RWPE2 (cell line): ENCODE data around the gene HIPK2.

Experiments used
- ATAC-seq: fragments of 200-7000 bp; cut with Tn5 transposase; 3 replicates; pipeline ENCODE4 v1.9.1; 2021; ENCODE audit warnings: low read depth
- DNase-seq: peaks from one replicate; pipeline ENCODE4 v3.0.0-alpha.2; 2020; ENCODE audit warnings: low spot score
- H3K27ac ChIP-seq: fragments of 450-650 bp; 2 replicates; pipeline ENCODE4 v1.5.1; 2017; ENCODE audit warnings: mild to moderate bottlenecking; ENCODE audit not compliant: poor library complexity, severe bottlenecking
- H3K27me3 ChIP-seq: fragments of 250-450 bp; sonication (Bioruptor Pico); 2 replicates; pipeline ENCODE4 v1.5.1; 2021; ENCODE audit warnings: mild to moderate bottlenecking, moderate library complexity; ENCODE audit not compliant: insufficient read depth, poor library complexity, severe bottlenecking
- H3K36me3 ChIP-seq: fragments of 250-450 bp; sonication (Bioruptor Pico); 2 replicates; pipeline ENCODE4 v1.5.1; 2020; ENCODE audit warnings: low read depth, mild to moderate bottlenecking, moderate library complexity
- H3K4me1 ChIP-seq: fragments of 250-450 bp; sonication (Bioruptor Pico); 2 replicates; pipeline ENCODE4 v1.5.1; 2021; ENCODE audit warnings: mild to moderate bottlenecking, moderate library complexity; ENCODE audit not compliant: insufficient read depth, poor library complexity, severe bottlenecking
- H3K4me3 ChIP-seq: fragments of 250-450 bp; sonication (Bioruptor Pico); 2 replicates; pipeline ENCODE4 v1.5.1; 2021; ENCODE audit warnings: mild to moderate bottlenecking, moderate library complexity; ENCODE audit not compliant: severe bottlenecking
- H3K9me3 ChIP-seq: fragments of 250-450 bp; sonication (Bioruptor Pico); 2 replicates; pipeline ENCODE4 v1.5.1; 2021; ENCODE audit warnings: mild to moderate bottlenecking, moderate library complexity; ENCODE audit not compliant: severe bottlenecking
- TF ChIP-seq, protein P1 (sequence below): fragments of 450-650 bp; IDR thresholded peaks from one replicate; pipeline ENCODE4 v1.5.1; 2017; ENCODE audit warnings: mild to moderate bottlenecking, moderate library complexity; ENCODE audit not compliant: poor library complexity, severe bottlenecking

The HIPK2 gene

DNA sequence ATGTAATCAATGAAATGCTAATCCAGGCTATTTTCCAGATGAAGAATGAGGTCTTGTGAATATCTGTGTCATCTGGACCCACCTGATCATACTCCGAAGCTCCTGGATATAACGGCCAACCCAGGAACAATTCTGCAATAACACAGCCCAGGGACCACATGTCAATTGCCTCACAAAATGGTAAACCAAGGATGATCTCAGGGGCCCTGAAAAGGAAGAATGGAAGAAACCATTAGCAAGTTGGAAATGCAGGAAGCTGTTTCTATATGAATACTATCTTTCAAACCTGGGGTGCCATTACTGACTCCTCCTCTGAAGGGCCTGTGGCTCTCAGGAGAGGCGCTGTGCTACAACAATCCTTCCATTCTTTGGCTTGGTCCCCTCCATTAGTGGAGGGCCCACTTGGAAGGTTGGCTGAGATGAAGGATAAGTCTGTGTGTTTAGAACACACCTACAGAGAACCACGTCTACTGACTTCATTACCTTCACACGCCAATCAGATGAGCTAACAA is 146.2 kb downstream of the HIPK2 start:
- TF ChIP-seq, protein P1, sequence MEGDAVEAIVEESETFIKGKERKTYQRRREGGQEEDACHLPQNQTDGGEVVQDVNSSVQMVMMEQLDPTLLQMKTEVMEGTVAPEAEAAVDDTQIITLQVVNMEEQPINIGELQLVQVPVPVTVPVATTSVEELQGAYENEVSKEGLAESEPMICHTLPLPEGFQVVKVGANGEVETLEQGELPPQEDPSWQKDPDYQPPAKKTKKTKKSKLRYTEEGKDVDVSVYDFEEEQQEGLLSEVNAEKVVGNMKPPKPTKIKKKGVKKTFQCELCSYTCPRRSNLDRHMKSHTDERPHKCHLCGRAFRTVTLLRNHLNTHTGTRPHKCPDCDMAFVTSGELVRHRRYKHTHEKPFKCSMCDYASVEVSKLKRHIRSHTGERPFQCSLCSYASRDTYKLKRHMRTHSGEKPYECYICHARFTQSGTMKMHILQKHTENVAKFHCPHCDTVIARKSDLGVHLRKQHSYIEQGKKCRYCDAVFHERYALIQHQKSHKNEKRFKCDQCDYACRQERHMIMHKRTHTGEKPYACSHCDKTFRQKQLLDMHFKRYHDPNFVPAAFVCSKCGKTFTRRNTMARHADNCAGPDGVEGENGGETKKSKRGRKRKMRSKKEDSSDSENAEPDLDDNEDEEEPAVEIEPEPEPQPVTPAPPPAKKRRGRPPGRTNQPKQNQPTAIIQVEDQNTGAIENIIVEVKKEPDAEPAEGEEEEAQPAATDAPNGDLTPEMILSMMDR, result no peak
- no peaks in the 10 kb centered on the region for H3K9me3 ChIP-seq
- no peak overlapping the region for H3K4me3 ChIP-seq
- no peak overlapping the region for H3K27ac ChIP-seq
- ATAC-seq (no peak), DNase-seq (no peak)
- peaks cover 28% of the 10 kb centered on the region for H3K36me3 ChIP-seq
- no peaks in the 10 kb centered on the region for H3K4me1 ChIP-seq
- H3K27me3 ChIP-seq, result no peaks in the 10 kb centered on the region

DNA sequence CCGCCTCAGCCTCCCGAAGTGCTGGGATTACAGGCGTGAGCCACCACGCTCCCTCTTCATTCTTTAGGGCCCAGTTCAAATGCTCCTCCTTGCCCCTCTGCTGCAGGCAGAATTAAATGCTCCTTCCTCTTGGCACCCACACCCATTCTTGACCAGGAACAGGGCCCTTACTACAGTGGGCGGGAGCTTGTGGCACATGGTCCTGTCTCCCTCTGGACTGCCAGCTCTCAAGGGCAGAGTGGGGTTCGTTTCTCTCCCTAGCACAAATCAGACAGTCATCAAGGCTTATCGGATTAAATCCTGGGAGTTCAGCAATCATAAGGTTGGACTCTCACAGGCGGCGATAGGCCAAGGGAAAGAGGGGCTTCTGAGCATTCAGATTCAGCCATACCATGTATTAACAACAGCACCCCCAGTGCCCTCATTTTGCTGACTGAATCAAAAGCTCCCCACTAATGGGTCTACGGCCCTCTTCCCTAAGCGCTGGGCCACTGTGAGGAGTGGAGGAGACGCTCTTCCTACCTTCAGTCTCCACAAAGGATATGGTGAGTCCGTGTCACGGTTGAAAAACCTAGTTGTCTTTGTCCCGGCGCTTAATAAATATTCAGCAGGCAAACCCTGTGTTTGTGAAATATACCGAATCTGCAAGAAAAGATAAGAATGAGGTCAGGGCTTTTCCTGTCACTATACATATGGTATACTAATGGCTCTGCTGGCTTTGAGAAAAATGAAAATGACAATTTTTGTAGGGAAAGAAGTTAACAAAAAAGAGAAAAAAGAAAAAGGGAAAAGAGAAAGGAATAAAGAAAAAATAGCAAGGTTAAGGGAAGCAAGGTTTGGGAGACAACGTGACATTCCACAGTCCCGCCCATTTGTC is 146.9 kb downstream of the HIPK2 start:
- H3K4me1 ChIP-seq, result no peaks in the 10 kb centered on the region
- H3K4me3 ChIP-seq, result no peak overlapping the region
- H3K36me3 ChIP-seq, result peaks cover 33% of the 10 kb centered on the region
- TF ChIP-seq, protein P1, result no peak
- DNase-seq, result no peak
- H3K9me3 ChIP-seq, result no peaks in the 10 kb centered on the region
- H3K27ac ChIP-seq, result no peak overlapping the region
- no peaks in the 10 kb centered on the region for H3K27me3 ChIP-seq
- no peak for ATAC-seq

- Histone ChIP-seq H3K9me3 (no peaks in the 10 kb centered on the region), H3K36me3 (peaks cover 37% of the 10 kb centered on the region), H3K4me1 (no peaks in the 10 kb centered on the region), H3K27me3 (no peaks in the 10 kb centered on the region), H3K27ac (no peak overlapping the region), H3K4me3 (no peak overlapping the region)
- ATAC-seq (no peak), DNase-seq (no peak)
- TF ChIP-seq, protein P1, result no peak
These were observed 148.3 kb downstream of the HIPK2 start for GRCh38 chr7:139629392-139630082.

- Histone ChIP-seq H3K27ac (no peak overlapping the region), H3K36me3 (peaks cover 37% of the 10 kb centered on the region), H3K4me1 (no peaks in the 10 kb centered on the region), H3K9me3 (no peaks in the 10 kb centered on the region), H3K4me3 (no peak overlapping the region), H3K27me3 (no peaks in the 10 kb centered on the region)
- no peak for ATAC-seq
- TF ChIP-seq, protein P1, result no peak
- DNase-seq, result no peak
These were observed 150.0 kb downstream of the HIPK2 start for GRCh38 chr7:139627831-139628230.

GRCh38 chr7:139626817-139627216 is 151.0 kb downstream of the HIPK2 start:
- Histone ChIP-seq H3K27ac (no peak overlapping the region), H3K9me3 (no peaks in the 10 kb centered on the region), H3K36me3 (peaks cover 41% of the 10 kb centered on the region), H3K27me3 (no peaks in the 10 kb centered on the region), H3K4me1 (no peaks in the 10 kb centered on the region), H3K4me3 (no peak overlapping the region)
- ATAC-seq, result no peak
- TF ChIP-seq, protein P1, result no peak
- DNase-seq, result no peak
